AG20443 (cell line): ENCODE results near the gene TIMM22.
A peak's percentile ranks its signal among the peaks of the same experiment; 100 is the strongest.
"Not testable (repeated sequence)": the region's sequence is repeated elsewhere in the genome, so short reads cannot be mapped to it uniquely, and the experiment has no call there.

Source experiments
- DNase-seq: peaks from one replicate; pipeline ENCODE4 v3.0.0; 2012; ENCODE audit warnings: low spot score, mixed read lengths

Gene TIMM22

GRCh38 chr17:973053-973452 lies 23.9 kb upstream of the TIMM22 start:
- no peak for DNase-seq

- DNase-seq: not testable (repeated sequence)
Measured at GRCh38 chr17:974778-975177, 22.2 kb upstream of the TIMM22 start.

- DNase-seq: peak; percentile 40
Measured at GRCh38 chr17:975371-975915, 21.5 kb upstream of the TIMM22 start.

GRCh38 chr17:976312-976711 lies 20.6 kb upstream of the TIMM22 start:
- DNase-seq: no peak

GRCh38 chr17:977166-977565 lies 19.8 kb upstream of the TIMM22 start:
- DNase-seq: no peak

DNA sequence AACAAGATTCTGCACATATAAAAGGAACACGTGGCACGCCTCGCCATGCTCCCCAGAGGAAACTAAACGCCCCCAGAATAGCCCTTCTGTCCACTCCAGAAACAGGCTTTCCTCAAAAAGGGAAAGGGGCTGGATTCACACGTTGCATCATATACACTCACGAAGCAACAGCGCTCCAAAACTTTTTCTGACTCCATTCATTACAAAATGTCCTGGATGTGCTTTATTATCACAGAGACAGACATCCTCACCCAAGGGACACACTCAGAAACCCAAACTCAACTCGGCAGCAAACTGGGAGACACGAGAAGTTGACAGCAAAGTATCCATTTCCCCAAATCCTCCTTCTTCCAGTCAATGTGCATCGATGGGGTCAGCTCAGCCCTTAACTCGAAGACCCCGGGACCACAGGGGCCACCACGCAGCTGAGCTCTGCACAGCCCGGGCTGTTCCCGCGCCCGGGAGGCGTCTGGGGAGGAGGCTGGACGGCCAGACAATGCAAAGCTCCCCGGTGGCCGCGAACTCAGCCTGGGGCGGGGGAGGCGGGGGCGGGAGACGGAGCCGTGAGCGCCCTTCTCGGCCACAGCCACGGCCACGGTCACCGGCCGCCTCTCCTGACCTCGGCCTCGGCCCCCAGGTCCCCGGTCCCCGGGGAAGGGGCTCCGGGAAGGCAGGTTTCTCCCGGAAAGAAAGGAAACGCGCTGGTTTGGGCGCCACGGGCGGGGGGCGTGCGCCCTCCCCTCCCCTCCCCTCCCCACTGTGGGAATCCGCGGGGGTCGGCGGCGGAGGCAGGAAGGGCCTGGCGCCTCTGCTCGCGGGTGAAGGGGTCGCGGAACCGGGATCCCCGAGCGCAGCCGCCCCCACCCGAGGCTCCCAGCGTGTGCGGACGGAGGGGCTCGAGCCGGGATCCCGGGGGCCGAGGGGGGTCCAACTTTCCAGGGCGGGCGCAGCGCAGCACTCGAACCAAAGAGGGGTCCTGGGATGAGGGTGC lies 18.5 kb upstream of the TIMM22 start:
- DNase-seq: peak; percentile 56

DNA sequence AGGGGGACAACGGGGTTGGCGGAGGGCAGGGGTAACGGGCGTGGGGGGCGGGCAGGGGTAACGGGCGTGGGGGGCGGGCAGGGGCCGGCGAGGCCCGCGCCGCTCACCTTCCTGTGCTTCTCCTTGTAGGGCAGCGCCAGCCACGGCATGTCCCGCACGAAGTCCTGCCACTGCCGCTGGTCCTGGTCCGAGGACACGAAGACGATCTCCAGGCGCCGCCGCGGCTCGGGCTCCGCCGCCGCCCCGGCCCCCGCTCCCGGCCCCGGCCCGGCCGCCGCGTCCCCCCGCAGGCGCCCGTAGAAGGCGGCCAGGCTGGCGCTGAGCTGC lies 17.8 kb upstream of the TIMM22 start:
- DNase-seq: no peak

DNA sequence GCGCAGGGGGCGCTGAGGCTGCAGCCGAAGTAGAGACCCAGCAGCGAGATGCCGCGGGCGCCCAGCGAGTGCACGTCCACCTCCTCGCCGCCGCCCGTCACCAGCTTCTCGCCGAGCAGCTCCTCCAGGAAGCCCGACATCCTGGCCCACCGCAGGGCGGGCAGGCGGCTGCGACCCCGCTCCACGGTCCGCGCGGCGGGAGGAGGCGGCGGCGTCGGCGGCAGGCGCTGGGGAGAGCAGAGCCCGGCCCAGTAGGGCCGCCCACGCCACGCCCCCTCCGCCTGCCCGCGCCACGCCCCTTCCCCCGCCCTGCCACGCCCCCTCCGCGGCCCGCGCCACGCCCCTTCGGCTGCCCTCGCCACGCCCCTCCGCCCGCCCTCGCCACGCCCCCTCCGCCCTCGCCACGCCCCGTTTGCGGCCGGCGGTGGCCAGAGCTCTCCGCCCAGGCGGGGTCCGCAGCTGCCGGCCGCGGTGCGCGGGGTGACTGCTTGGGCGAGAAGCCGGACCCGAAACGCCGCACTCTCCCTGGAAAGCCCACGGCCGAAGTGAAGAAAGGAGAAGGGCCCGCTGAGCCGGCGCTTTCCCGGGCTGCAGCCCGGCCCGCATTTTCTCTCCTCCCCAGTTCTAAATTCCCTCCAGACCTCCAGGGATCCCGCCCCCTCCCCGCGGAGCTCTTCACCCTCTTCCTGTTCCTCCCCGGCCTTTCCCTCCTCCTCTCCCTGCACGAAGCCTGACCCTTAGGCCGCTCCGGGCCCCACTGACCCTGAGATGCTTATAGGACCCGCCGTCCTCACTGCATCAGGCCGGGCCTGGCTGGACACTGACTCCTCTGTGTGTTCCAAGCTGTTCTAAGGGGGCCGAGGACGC lies 17.2 kb upstream of the TIMM22 start, which contains the start of gene NXN:
Gene NXN (minus strand): TSS at position 238 of the 867 bp plus-strand sequence.
- peak; percentile 98 for DNase-seq

DNA sequence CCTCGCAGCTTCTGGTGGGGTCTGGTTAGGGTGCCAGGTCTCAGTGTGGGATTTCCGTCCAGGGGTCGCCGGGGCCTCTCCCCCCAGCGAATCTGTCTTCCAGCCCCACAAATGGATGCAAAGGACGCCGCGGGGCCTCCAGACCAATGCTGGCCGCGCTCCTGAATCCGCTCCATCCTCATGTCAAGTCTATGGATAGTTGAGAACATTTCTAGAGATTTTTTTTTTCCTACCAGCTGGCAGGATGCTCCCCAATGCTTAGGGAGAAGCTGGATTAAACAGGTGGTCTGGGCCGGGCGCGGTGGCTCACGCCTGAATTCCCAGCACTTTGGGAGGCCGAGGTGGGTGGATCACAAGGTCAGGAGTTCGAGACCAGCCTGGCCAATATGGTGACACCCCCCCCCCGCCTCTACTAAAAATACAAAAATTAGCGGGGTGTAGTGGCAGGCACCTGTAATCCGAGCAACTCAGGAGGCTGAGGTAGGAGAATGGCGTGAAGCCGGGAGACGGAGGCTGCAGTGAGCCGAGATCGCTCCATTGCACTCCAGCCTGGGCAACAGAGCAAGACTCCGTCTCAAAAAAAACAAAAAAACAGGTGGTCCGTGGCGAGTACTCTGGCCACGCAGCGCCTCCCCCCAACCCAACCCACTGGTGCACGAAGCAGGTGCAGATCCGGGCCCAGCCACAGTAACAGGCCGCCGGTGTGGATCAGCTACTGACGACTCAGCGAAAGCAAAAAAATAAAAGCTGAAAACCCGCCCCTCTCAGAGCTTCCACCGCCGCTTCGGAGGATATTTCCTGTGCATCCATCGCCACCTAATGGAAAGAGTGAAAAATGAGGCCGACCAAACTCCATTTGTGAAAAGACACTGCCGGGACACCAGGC lies 16.3 kb upstream of the TIMM22 start:
- peak; percentile 82 for DNase-seq

- DNase-seq: no peak
Measured at GRCh38 chr17:981292-981658, 15.7 kb upstream of the TIMM22 start.

- no peak for DNase-seq
Measured at GRCh38 chr17:983921-984320, 13.0 kb upstream of the TIMM22 start.

DNA sequence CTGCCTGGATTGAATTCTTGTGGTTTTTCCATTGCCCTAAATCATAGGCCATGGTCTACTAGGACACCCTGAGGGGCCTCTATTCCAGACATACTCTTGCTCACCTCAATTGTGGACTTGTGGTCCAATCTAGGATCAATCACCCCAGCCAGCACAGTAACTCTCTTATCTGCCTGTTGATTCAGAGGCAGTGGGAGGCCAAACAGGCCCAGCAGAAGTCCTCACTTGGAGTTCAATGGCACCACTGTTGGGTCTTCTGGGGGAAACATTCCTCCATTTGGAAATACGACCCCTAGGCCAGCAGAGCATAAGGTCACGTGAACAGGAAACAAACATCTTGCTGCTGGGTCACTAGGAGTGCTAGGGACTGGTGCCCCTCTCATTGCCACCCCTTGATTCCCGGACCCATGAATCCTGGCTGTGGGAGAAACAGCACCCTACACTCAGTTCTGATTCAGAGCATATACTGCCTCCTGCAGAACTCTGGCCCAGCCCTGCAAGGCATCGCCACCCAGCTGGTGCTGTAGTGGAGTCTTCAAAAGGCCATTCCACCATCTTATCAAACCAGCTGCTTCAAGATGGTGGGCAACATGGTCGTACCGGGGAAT lies 10.5 kb upstream of the TIMM22 start:
- no peak for DNase-seq

- no peak for DNase-seq
Measured at GRCh38 chr17:987931-988330, 9.0 kb upstream of the TIMM22 start.

GRCh38 chr17:988561-988960 lies 8.4 kb upstream of the TIMM22 start:
- no peak for DNase-seq

GRCh38 chr17:992933-993332 lies 4.0 kb upstream of the TIMM22 start:
- DNase-seq: no peak

GRCh38 chr17:995324-995723 lies 1.6 kb upstream of the TIMM22 start:
- not testable (repeated sequence) for DNase-seq

GRCh38 chr17:998111-998510 lies 1.2 kb downstream of the TIMM22 start:
- no peak for DNase-seq

DNA sequence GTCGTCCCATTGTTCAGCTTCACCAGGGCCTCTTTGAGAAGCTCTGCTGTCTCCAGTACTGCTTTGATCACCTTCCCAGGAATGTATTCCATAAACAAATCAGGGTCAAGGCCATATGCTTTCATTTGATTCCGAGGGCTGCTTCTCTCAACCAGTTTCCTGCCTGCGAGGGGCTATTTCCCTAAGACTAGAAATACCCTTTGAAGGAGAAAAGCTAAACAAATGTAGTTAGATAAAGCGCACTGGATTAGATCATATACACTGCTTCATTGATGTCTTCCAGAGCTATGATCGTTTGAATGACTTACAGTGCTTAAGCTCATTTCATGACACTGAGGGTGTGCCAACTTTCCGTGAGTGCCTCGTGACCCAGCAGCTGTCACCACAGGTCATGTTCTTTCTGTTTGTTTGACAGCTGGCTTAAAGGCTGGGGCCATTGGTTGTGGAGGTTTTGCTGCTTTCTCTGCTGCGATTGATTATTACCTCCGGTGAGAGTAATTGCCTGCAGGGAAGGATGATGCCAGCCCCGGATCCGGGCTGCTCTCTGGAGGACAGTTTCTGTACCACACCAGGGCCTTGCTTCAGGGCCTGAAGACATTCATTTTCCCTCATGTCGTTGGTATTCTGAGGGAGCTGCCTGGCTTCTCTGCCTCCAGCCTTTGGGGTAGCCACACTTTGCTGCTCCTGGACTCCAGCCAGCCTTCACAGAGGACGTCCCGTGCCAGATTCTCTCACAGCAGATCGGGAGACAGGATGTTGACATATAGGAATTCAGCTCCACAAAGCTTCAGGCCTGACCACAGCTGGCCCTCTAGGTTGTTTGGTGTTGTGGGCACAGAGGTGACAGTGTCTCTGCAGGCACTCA lies 3.9 kb downstream of the TIMM22 start:
- DNase-seq: no peak

DNA sequence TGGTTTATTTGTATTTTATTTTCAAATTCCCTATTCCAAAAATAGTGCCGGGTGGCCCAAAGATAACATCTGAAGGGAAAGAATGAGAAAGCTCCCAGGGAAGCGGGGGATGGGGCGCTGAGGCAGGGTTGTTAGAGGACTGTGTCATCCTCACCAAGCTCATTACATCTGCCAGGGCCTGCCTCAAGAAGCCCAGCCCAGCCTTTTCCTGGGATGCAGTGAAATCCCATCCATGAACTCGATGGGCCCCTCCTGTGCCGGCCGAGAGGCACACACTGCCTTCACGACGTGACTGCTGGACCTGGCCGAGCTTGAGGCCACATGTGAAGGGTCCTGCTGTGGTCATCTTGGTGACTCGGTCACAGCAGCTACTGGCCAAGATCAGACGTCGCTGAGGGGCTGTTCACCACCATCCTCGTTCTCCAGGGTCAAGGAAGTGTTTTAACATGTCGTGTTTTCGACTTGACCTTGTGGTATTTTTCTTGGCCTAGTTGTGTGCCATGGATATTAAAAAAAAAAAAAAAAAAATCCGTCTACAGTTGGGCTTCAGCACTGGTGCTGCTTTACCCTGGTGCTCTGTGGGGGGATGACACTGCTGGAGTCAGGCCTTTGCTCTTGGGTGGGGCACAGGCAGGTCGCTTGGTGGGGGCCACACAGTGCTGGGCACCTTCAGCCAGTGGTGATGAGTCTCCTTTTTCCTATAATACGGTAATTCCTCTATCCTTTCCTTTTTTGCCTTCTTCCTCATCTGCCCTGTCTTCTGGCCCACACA lies 4.9 kb downstream of the TIMM22 start:
- DNase-seq: peak; percentile 79

- DNase-seq: no peak
Measured at GRCh38 chr17:1002412-1002753, 5.5 kb downstream of the TIMM22 start.
